ENCODE results near the gene UBE2Q1. TPM values are rescaled to one million over a fixed set of nuclear protein-coding genes. Genes with fewer than 3 reads are reported as not detected.

UBE2Q1 gene
- polyA plus RNA-seq, 2 of the 4 experiments (the other 2 are of a cell fraction) = 17.6 to 49.7 TPM

- no peak for TF ChIP-seq FOSB (CRISPR knock-in tag; IDR thresholded peaks at IDR 0.05)
- TF ChIP-seq REST (IDR thresholded peaks at IDR 0.05) = peak; percentile 99
- no peak for TF ChIP-seq FOSL2 (IDR thresholded peaks at IDR 0.05)
- TF ChIP-seq FOSL2 (CRISPR knock-in tag; IDR thresholded peaks at IDR 0.05) = 0 out of 2 replicates have a peak, but pooled peaks have one; percentile 17
- no peak for TF ChIP-seq HES2 (IDR thresholded peaks at IDR 0.05)
- peak; percentile 75; the same call in 1 of the 2 replicates for TF ChIP-seq HOXB13 (CRISPR knock-in tag; IDR thresholded peaks at IDR 0.05; ENCODE audit: low read depth)
- TF ChIP-seq RFX5 (IDR thresholded peaks at IDR 0.05) = no peak
- no peak for TF ChIP-seq BCL3 (IDR thresholded peaks at IDR 0.05)
- TF ChIP-seq MAX (IDR thresholded peaks at IDR 0.05) = peak; percentile 22; the same call in 1 of the 2 replicates
- no peak for TF ChIP-seq ESRRA (IDR thresholded peaks at IDR 0.05; ENCODE audit: borderline replicate concordance, low read length)
- TF ChIP-seq FOXS1 (CRISPR knock-in tag; IDR thresholded peaks at IDR 0.05) = 0 out of 2 replicates have a peak, but pooled peaks have one; percentile 39
- peak; percentile 62; the same call in 1 of the 2 replicates for TF ChIP-seq HOXB5 (CRISPR knock-in tag; IDR thresholded peaks at IDR 0.05)
- H3K27ac ChIP-seq = no peak within 1 kb of the TSS
- WGBS (ENCODE audit: missing lambda C conversion rate) = 3% methylated on average over 34 of the region's 53 CpGs
- ATAC-seq (peak; percentile 80 to 92), DNase-seq (ENCODE audit: low read depth in 1 of 2, low spot score in 1 of 2) (peak; percentile 22 to 69), FAIRE-seq (no peak)
- H3K4me1 ChIP-seq = 0 out of 3 replicates have a peak, but pooled peaks cover 4% of the 10 kb centered on the region
- H3K4me3 ChIP-seq = peak within 1 kb of the TSS; percentile 37
- ChIA-PET CTCF (interaction anchor here (0.7 to 2.6 kb wide), 8 partner anchors 8 to 311 kb away, joined by 3 to 15 read pairs (median 4); no protein-coding TSS in a partner anchor), POLR2A (interaction anchor here (0.5 to 1.4 kb wide), 4 partner anchors 8 to 41 kb away, joined by 3 to 6 read pairs (median 6); partner anchors contain the start of gene ADAR)
- no peaks in the 10 kb centered on the region for H3K9me3 ChIP-seq
- peak within 1 kb of the TSS; percentile 87 for H3K4me2 ChIP-seq
These were observed 9.1 kb upstream of the UBE2Q1 start, which contains the start of gene CHRNB2 for GRCh38 chr1:154567386-154568156. CHRNB2 (plus strand) TSS chr1:154567778; CDS start chr1:154568045, 267 bp downstream.

- POLR2A ChIA-PET = no interaction called here
- Histone ChIP-seq H3K27ac (no peak overlapping the region), H3K9me3 (no peaks in the 10 kb centered on the region), H3K4me3 (no peak overlapping the region), H3K4me2 (no peak overlapping the region), H3K4me1 (0 out of 3 replicates have a peak, but pooled peaks cover 4% of the 10 kb centered on the region)
- DNase-seq (ENCODE audit: low read depth in 1 of 2, low spot score in 1 of 2) (no peak), ATAC-seq (no peak), FAIRE-seq (no peak)
- CTCF ChIA-PET = interaction anchor here (0.9 to 2.1 kb wide), 2 partner anchors 19 to 31 kb away, joined by 3 to 6 read pairs; no protein-coding TSS in a partner anchor
- TF ChIP-seq MAZ (IDR thresholded peaks at IDR 0.05; ENCODE audit: borderline replicate concordance, low read depth, low read length) (no peak), ZSCAN20 (CRISPR knock-in tag; IDR thresholded peaks at IDR 0.05) (no peak), NFE2L2 (conservative IDR thresholded peaks at IDR 0.05; ENCODE audit: low read length) (no peak), BHLHE40 (IDR thresholded peaks at IDR 0.05; ENCODE audit: low read depth, low read length) (no peak), ATOH8 (CRISPR knock-in tag; IDR thresholded peaks at IDR 0.05; ENCODE audit: low read depth) (no peak), CBX8 (IDR thresholded peaks at IDR 0.05) (no peak), JUN (IDR thresholded peaks at IDR 0.05) (no peak), RCOR1 (IDR thresholded peaks at IDR 0.05; ENCODE audit: low read depth, low read length) (no peak), MYC (IDR thresholded peaks at IDR 0.05; ENCODE audit: borderline replicate concordance, low read length) (no peak)
- 68% methylated on average over 6 of the region's 6 CpGs for WGBS (ENCODE audit: missing lambda C conversion rate)
These were observed 7.4 kb upstream of the UBE2Q1 start for GRCh38 chr1:154565876-154566275.
